CD4-positive, alpha-beta T cell (primary cell): ENCODE results near the gene STEAP3. TPM values are rescaled to one million over a fixed set of nuclear protein-coding genes. Genes with fewer than 3 reads are reported as not detected.

Source experiments
- ATAC-seq: fragments of 200-7000 bp; cut with Tn5 transposase; one replicate; pipeline ENCODE4 v1.10.0; 2022; ENCODE audit warnings: mild to moderate bottlenecking; ENCODE audit not compliant: poor library complexity
- CTCF ChIA-PET: fragments of 350-600 bp; sonication (Branson Sonifier 250); formaldehyde crosslinking; loops from one replicate; lab custom pipeline; 2021; ENCODE audit warnings: antibody characterized with exemption, inconsistent platforms; lab: Charles Lee
- POLR2A ChIA-PET: fragments of 350-600 bp; sonication (Branson Sonifier 250); formaldehyde crosslinking; loops from one replicate; lab custom pipeline; 2021; ENCODE audit warnings: antibody characterized with exemption, inconsistent platforms; lab: Charles Lee
- DNase-seq, 14 experiments: peaks; one replicate each; pipeline ENCODE4 v3.0.0-alpha.2; 2013 to 2020; ENCODE audit warnings: mixed read lengths in 2 of 14
- H3K27ac ChIP-seq, 2 donors: one replicate each; pipeline versions ENCODE4 v1.5.1 to v1.7.0; 2013; ENCODE audit warnings: low read length in 2 of 2, low read depth in 1 of 2, mild to moderate bottlenecking in 1 of 2
- H3K27me3 ChIP-seq, 2 experiments: 1 replicate in 1 of 2; 2 replicates in 1 of 2; pipeline versions ENCODE4 v1.6.1 to v1.7.0; 2013; ENCODE audit warnings: low read length in 2 of 2, control low read depth in 1 of 2, mild to moderate bottlenecking in 1 of 2, moderate library complexity in 1 of 2; ENCODE audit not compliant: insufficient read depth in 2 of 2, control insufficient read depth in 1 of 2
- H3K36me3 ChIP-seq: one replicate; pipeline ENCODE4 v1.6.1; 2013; ENCODE audit warnings: low read length, control low read depth; ENCODE audit not compliant: insufficient read depth
- H3K4me1 ChIP-seq: one replicate; pipeline ENCODE4 v1.6.1; 2013; ENCODE audit warnings: low read length, control low read depth; ENCODE audit not compliant: insufficient read depth
- H3K4me3 ChIP-seq: one replicate; pipeline ENCODE4 v1.5.1; 2013; ENCODE audit warnings: mild to moderate bottlenecking, low read length, moderate library complexity
- H3K9me3 ChIP-seq, 2 experiments: 1 replicate in 1 of 2; 2 replicates in 1 of 2; pipeline versions ENCODE4 v1.6.1 to v1.7.0; 2013; ENCODE audit warnings: low read length in 2 of 2, mild to moderate bottlenecking in 2 of 2, control low read depth in 1 of 2, moderate library complexity in 1 of 2; ENCODE audit not compliant: control insufficient read depth in 1 of 2, insufficient read depth in 1 of 2
- H3K27ac Mint-ChIP-seq: one replicate; pipeline ENCODE4 v1.8.0; 2020; ENCODE audit warnings: mixed read lengths
- H3K27me3 Mint-ChIP-seq: one replicate; pipeline ENCODE4 v1.8.0; 2021; ENCODE audit warnings: mixed read lengths
- H3K36me3 Mint-ChIP-seq: one replicate; pipeline ENCODE4 v1.8.0; 2021; ENCODE audit warnings: low read depth, mixed read lengths
- H3K4me1 Mint-ChIP-seq: one replicate; pipeline ENCODE4 v1.8.0; 2021; ENCODE audit warnings: low read depth, mixed read lengths
- H3K4me3 Mint-ChIP-seq: one replicate; pipeline ENCODE4 v1.8.0; 2020; ENCODE audit warnings: mild to moderate bottlenecking, mixed read lengths
- H3K9me3 Mint-ChIP-seq: one replicate; pipeline ENCODE4 v1.8.0; 2020; ENCODE audit warnings: mixed read lengths
- intact Hi-C, 2 experiments: fragments of 100-400 bp; cut with DNase I in 1 of 2; cut with micrococcal nuclease in 1 of 2; formaldehyde crosslinking; loops; one replicate each; pipeline versions ENCODE4 v1.15.1 to v1.9.0; 2023 to 2025; cut with DNase I, micrococcal nuclease
- total RNA-seq, 174 experiments: library from RNA in 2 of 174; stranded (reverse) in 2 of 174; gene quantifications; one replicate each; pipeline ENCODE4 v1.2.3 and lab custom pipeline; 2021 to 2026
- TF ChIP-seq, protein P1 (sequence below): fragments of 200-600 bp; IDR thresholded peaks from one replicate; pipeline ENCODE4 v1.8.0; 2022; ENCODE audit warnings: antibody characterized with exemption, mild to moderate bottlenecking

Gene STEAP3
- total RNA-seq, 2 experiments from 2014 or later, result not detected

DNA sequence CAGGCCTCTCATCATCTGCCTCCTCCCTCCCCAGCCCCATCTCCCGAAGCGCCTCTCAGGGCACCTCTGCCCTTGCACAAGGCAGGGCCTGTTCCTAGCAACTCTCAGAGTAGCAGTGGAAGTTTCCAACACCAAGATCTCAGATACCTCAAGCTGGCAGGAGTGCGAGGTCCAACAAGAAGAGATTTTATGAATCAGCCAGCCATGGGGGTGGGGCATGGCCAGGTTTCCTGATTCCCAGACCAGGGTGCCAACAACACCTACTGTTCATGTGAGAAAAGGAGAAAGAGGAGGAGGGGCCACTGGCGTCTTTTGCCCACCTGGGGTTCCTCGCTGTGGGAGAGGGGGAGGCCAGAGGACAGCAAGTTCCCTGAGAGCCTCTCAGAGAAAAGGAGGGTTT lies 6.6 kb upstream of the STEAP3 start:
- TF ChIP-seq, protein P1, sequence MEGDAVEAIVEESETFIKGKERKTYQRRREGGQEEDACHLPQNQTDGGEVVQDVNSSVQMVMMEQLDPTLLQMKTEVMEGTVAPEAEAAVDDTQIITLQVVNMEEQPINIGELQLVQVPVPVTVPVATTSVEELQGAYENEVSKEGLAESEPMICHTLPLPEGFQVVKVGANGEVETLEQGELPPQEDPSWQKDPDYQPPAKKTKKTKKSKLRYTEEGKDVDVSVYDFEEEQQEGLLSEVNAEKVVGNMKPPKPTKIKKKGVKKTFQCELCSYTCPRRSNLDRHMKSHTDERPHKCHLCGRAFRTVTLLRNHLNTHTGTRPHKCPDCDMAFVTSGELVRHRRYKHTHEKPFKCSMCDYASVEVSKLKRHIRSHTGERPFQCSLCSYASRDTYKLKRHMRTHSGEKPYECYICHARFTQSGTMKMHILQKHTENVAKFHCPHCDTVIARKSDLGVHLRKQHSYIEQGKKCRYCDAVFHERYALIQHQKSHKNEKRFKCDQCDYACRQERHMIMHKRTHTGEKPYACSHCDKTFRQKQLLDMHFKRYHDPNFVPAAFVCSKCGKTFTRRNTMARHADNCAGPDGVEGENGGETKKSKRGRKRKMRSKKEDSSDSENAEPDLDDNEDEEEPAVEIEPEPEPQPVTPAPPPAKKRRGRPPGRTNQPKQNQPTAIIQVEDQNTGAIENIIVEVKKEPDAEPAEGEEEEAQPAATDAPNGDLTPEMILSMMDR, result no peak
- peaks cover 4 to 19% of the 10 kb centered on the region in 2 experiments for H3K27me3 ChIP-seq

DNA sequence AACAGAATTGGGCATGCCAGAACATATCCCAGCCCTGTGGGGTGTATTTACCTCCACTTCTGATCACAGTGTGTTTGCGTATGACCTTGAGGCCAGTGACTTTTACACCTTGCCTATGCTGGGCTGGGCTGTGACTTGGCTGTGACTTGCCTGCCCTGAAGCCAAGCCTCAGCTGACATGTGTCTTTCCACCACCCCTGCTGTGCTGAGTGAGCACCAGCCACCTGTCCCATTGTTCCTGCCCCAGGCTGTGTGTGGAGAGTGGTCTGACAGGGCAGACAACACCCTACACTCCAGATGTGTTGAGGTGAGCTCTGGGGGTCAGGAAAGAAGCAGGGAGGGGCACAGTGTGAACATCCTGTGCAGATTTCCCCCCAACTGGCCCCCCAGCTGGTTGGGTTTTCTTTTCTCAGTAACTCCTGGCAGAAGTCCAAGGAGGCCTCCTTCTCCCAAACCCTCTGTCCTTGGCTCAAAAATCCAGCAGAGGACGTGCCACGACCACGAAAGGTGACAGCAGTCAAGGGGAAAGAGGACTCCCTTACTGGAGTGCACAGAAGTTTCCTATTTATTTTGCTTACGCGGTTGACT lies 5.1 kb upstream of the STEAP3 start:
- TF ChIP-seq, protein P1, result no peak
- no peaks in the 10 kb centered on the region for H3K36me3 Mint-ChIP-seq
- H3K9me3 Mint-ChIP-seq, result no peaks in the 10 kb centered on the region
- ATAC-seq (no peak), DNase-seq (peak in 1 of 14 experiments; percentile 5)
- Histone ChIP-seq H3K27me3 (peaks cover 9 to 33% of the 10 kb centered on the region in 2 experiments), H3K4me3 (no peak overlapping the region), H3K27ac (no peak overlapping the region), H3K36me3 (no peaks in the 10 kb centered on the region), H3K9me3 (no peaks in the 10 kb centered on the region), H3K4me1 (peaks cover 4% of the 10 kb centered on the region)
- H3K4me3 Mint-ChIP-seq, result no peak overlapping the region
- H3K27me3 Mint-ChIP-seq, result peaks cover 44% of the 10 kb centered on the region
- ChIA-PET POLR2A (interaction anchor here (0.5 kb wide), 1 partner anchor 184 kb away, joined by 3 read pairs; no protein-coding TSS in a partner anchor), CTCF (no interaction called here)
- no peak overlapping the region for H3K27ac Mint-ChIP-seq
- intact Hi-C loops, result no loop called here
- no peaks in the 10 kb centered on the region for H3K4me1 Mint-ChIP-seq

More for the DNA sequence above, 6.6 kb upstream of the STEAP3 start:
- POLR2A ChIA-PET, result no interaction called here
- H3K27ac ChIP-seq, result no peak overlapping the region
- CTCF ChIA-PET, result no interaction called here
- ATAC-seq (no peak), DNase-seq (no peak)
- no peak overlapping the region for H3K27ac Mint-ChIP-seq
- no peaks in the 10 kb centered on the region for H3K4me1 ChIP-seq
- intact Hi-C loops, result no loop called here
- H3K4me3 ChIP-seq, result no peak overlapping the region
- H3K4me1 Mint-ChIP-seq, result no peaks in the 10 kb centered on the region
- H3K9me3 ChIP-seq, result peaks cover 0 to 5% of the 10 kb centered on the region in 2 experiments
- no peaks in the 10 kb centered on the region for H3K9me3 Mint-ChIP-seq
- no peak overlapping the region for H3K4me3 Mint-ChIP-seq
- peaks cover 31% of the 10 kb centered on the region for H3K27me3 Mint-ChIP-seq
- H3K36me3 ChIP-seq, result no peaks in the 10 kb centered on the region
- H3K36me3 Mint-ChIP-seq, result no peaks in the 10 kb centered on the region

DNA sequence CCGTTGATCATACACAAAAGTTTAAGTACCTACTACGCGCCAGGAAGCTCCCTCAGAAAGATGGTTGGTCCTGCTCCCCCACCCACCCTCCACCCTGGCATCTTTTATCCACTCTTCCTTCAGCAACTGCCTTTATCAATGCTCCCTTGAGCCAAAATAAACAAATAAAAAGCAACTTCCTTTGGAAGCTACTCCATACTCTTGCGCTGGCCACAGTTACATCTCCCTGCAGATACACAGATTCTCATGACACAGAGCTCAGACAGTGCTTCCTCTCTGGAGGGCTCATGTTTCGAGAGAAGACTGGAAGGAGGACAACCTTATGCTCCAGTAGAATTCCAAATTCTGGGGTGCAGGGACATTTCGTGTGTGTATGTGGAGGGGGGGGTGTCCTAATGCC lies 3.8 kb upstream of the STEAP3 start:
- ChIA-PET CTCF (no interaction called here), POLR2A (no interaction called here)
- Mint-ChIP-seq H3K9me3 (no peaks in the 10 kb centered on the region), H3K27ac (no peak overlapping the region), H3K27me3 (peaks cover 49% of the 10 kb centered on the region), H3K36me3 (no peaks in the 10 kb centered on the region), H3K4me3 (no peak overlapping the region), H3K4me1 (no peaks in the 10 kb centered on the region)
- DNase-seq, result no peak
- peaks cover 4% of the 10 kb centered on the region for H3K4me1 ChIP-seq
- H3K27me3 ChIP-seq, result peaks cover 15 to 45% of the 10 kb centered on the region in 2 experiments
- TF ChIP-seq, protein P1, result no peak
- H3K9me3 ChIP-seq, result no peaks in the 10 kb centered on the region
- H3K4me3 ChIP-seq, result no peak overlapping the region
- no peaks in the 10 kb centered on the region for H3K36me3 ChIP-seq
- no peak for ATAC-seq
- H3K27ac ChIP-seq, result no peak overlapping the region
- intact Hi-C loops, result no loop called here
